Panc1 (cell line): ENCODE results near the gene RBM47.

Source experiments
- POLR2AphosphoS5 ChIP-seq: IDR thresholded peaks from 2 replicates; pipeline ENCODE4 v1.6.1; 2012; ENCODE audit warnings: mild to moderate bottlenecking, low read depth, low read length, moderate library complexity
- SIN3A ChIP-seq: IDR thresholded peaks from 2 replicates; pipeline ENCODE4 v1.6.1; 2012; ENCODE audit warnings: low read depth, mild to moderate bottlenecking, low read length, moderate library complexity, borderline replicate concordance; ENCODE audit not compliant: insufficient read depth
- TCF7L2 ChIP-seq: IDR thresholded peaks from 2 replicates; pipeline ENCODE4 v1.6.1; 2011; ENCODE audit warnings: mild to moderate bottlenecking, low read depth, low read length, inconsistent platforms
- TF ChIP-seq, protein P1 (sequence below): fragments of 450-650 bp; IDR thresholded peaks from 2 replicates; pipeline ENCODE4 v1.5.1; 2017; ENCODE audit warnings: mild to moderate bottlenecking

DNA sequence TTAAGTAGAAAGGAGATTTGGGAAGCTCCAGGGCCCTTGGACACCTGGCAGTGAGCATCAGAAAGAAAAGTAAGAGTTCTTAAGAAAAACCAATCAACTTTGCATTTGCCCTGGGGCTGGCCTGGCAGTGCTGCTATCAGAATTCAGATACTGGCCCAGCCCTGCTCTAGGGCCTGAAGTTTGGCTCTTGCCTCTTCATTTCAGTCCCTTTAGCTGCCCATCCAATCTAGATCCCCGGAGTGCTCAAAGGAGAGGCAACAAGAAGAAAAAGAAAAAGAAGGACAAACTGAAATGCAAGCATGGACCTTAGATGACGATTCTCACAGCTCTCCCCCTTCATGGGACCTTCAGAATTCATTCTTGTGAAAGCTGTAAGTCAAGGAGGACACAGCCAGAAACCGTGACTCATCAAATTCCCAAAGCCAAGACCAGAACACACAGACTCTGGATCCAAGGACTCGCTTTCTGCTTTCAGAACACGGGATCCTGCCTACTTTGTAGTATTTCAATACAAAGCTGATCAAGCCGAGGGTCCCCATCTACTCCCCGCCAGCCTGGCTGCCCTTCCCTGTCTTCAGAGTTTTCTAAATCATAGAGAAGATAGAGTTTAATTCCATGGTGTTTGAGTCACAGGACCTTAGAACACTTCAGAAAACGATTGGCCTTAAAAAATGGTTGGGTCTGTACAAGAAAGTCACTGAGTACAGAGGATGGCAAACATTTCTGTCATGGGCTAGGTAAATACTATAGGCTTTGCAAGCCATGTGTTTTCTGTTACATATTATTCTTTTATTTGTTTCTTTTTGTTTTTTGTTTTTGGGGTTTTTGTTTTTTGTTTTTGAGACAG is 103.7 kb downstream of the RBM47 start:
- TF ChIP-seq, protein P1, sequence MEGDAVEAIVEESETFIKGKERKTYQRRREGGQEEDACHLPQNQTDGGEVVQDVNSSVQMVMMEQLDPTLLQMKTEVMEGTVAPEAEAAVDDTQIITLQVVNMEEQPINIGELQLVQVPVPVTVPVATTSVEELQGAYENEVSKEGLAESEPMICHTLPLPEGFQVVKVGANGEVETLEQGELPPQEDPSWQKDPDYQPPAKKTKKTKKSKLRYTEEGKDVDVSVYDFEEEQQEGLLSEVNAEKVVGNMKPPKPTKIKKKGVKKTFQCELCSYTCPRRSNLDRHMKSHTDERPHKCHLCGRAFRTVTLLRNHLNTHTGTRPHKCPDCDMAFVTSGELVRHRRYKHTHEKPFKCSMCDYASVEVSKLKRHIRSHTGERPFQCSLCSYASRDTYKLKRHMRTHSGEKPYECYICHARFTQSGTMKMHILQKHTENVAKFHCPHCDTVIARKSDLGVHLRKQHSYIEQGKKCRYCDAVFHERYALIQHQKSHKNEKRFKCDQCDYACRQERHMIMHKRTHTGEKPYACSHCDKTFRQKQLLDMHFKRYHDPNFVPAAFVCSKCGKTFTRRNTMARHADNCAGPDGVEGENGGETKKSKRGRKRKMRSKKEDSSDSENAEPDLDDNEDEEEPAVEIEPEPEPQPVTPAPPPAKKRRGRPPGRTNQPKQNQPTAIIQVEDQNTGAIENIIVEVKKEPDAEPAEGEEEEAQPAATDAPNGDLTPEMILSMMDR: no peak
- no peak for TF ChIP-seq SIN3A
- TF ChIP-seq POLR2AphosphoS5: no peak
- TF ChIP-seq TCF7L2: no peak
